Measurements from ENCODE around the gene FIP1L1.

DNA sequence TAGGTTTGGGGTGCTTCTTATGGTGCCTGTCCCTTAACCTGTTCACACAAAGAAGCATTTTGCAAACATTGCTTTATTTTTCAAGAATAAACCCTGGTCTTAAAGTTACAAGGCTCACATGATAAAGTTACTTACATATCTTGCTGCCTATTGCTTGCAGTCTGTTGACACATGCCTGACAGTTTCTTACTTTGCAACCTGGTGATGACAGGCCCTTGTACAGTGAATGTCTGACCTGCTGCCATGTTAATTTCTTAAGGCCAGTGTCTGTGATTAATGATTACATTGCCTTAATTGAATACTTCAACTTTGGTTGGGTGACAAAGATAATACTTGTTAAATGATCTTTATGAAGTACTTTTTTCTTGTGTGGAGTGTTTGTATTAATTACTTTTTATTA is 49.9 kb downstream of the FIP1L1 start:
- TF ChIP-seq, protein P1, sequence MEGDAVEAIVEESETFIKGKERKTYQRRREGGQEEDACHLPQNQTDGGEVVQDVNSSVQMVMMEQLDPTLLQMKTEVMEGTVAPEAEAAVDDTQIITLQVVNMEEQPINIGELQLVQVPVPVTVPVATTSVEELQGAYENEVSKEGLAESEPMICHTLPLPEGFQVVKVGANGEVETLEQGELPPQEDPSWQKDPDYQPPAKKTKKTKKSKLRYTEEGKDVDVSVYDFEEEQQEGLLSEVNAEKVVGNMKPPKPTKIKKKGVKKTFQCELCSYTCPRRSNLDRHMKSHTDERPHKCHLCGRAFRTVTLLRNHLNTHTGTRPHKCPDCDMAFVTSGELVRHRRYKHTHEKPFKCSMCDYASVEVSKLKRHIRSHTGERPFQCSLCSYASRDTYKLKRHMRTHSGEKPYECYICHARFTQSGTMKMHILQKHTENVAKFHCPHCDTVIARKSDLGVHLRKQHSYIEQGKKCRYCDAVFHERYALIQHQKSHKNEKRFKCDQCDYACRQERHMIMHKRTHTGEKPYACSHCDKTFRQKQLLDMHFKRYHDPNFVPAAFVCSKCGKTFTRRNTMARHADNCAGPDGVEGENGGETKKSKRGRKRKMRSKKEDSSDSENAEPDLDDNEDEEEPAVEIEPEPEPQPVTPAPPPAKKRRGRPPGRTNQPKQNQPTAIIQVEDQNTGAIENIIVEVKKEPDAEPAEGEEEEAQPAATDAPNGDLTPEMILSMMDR (IDR thresholded peaks at IDR 0.05; ENCODE audit: low read length) = no peak
- no peak for TF ChIP-seq EZH2 (IDR thresholded peaks at IDR 0.05; ENCODE audit: borderline replicate concordance, low read length)

Measured in OCI-LY1 (cell line).